Upper lobe of right lung (tissue), 1 donor: Measurements from ENCODE around the gene PRSS23. TPM values are rescaled to one million over a fixed set of nuclear protein-coding genes. Genes with fewer than 3 reads are reported as not detected.

Source experiments
- ATAC-seq: fragments of 200-7000 bp; cut with Tn5 transposase; one replicate; pipeline ENCODE4 v1.9.1; 2020; ENCODE audit warnings: mild to moderate bottlenecking, moderate library complexity
- DNase-seq: peaks from one replicate; pipeline ENCODE4 v3.0.0-alpha.2; 2020
- H3K27ac ChIP-seq: fragments of 200-600 bp; one replicate; pipeline ENCODE4 v1.8.0; 2022
- H3K27me3 ChIP-seq: fragments of 200-600 bp; one replicate; pipeline ENCODE4 v1.8.0; 2022; ENCODE audit warnings: mild to moderate bottlenecking
- H3K36me3 ChIP-seq: fragments of 200-600 bp; one replicate; pipeline ENCODE4 v1.8.0; 2022
- H3K4me1 ChIP-seq: fragments of 200-600 bp; one replicate; pipeline ENCODE4 v1.8.0; 2022
- H3K4me3 ChIP-seq: fragments of 200-600 bp; one replicate; pipeline ENCODE4 v1.8.0; 2022; ENCODE audit warnings: mild to moderate bottlenecking
- H3K9me3 ChIP-seq: fragments of 200-600 bp; one replicate; pipeline ENCODE4 v1.8.0; 2022
- CTCF ChIP-seq: fragments of 200-600 bp; IDR thresholded peaks from one replicate; pipeline ENCODE4 v1.8.0; 2022; ENCODE audit warnings: antibody characterized with exemption
- intact Hi-C: fragments of 100-400 bp; cut with DNase I; formaldehyde crosslinking; loops from one replicate; pipeline ENCODE4 v1.11.0; 2022
- long read RNA-seq: library from polyadenylated mRNA; unstranded; transcript quantifications from one replicate; pipeline ENCODE4 v2.0.0, GENCODE V29; 2021
- total RNA-seq: library from RNA; stranded (reverse); fragmentation: NEBNext Ultra II Directional; extraction: Animal tissue kit (Norgen Biotek cat#: 25700); gene quantifications from one replicate; pipeline ENCODE4 v1.2.1, GENCODE V29; 2021
- donor health status: DM: no; HTN: yes; CAD: no; lungs with severe emphysema.

The PRSS23 gene
- total RNA-seq, result 100 TPM
- long read RNA-seq, full-length matches to known transcripts, result 371 of 541 reads
- long read RNA-seq, partial matches to known transcripts, result 0 of 541 reads
- long read RNA-seq, other reads (novel, unspliced or antisense), result 170 of 541 reads

GRCh38 chr11:86800076-86800959 is at the start of gene PRSS23:
TSS of gene PRSS23 (plus strand) at chr11:86800542. CDS start at chr11:86807644, 7,102 bp downstream.
- Histone ChIP-seq H3K4me3 (peak within 1 kb of the TSS; percentile 62), H3K27me3 (peaks cover 4% of the 10 kb centered on the region), H3K9me3 (no peaks in the 10 kb centered on the region), H3K4me1 (peaks cover 11% of the 10 kb centered on the region), H3K27ac (peak within 1 kb of the TSS; percentile 73), H3K36me3 (no peaks in the 10 kb centered on the region)
- DNase-seq, result peak; percentile 84
- ATAC-seq, result peak; percentile 94
- no peak for TF ChIP-seq CTCF
- intact Hi-C loops, result loop anchor here (10.0 kb wide), 1 partner anchor 186 kb away; no protein-coding TSS in a partner anchor

- DNase-seq (no peak), ATAC-seq (no peak)
- no peak for TF ChIP-seq CTCF
- Histone ChIP-seq H3K4me3 (no peak overlapping the region), H3K36me3 (no peaks in the 10 kb centered on the region), H3K4me1 (no peaks in the 10 kb centered on the region), H3K27ac (no peak overlapping the region), H3K27me3 (no peaks in the 10 kb centered on the region), H3K9me3 (no peaks in the 10 kb centered on the region)
- intact Hi-C loops, result no loop called here
Observed at GRCh38 chr11:86753459-86753858, 46.9 kb upstream of the PRSS23 start.

- DNase-seq (no peak), ATAC-seq (no peak)
- no peaks in the 10 kb centered on the region for H3K27me3 ChIP-seq
- intact Hi-C loops, result no loop called here
- H3K4me1 ChIP-seq, result no peaks in the 10 kb centered on the region
- H3K27ac ChIP-seq, result no peak overlapping the region
- TF ChIP-seq CTCF, result no peak
- no peaks in the 10 kb centered on the region for H3K36me3 ChIP-seq
- H3K9me3 ChIP-seq, result no peaks in the 10 kb centered on the region
- H3K4me3 ChIP-seq, result no peak overlapping the region
Observed at GRCh38 chr11:86755146-86755545, 45.2 kb upstream of the PRSS23 start.

GRCh38 chr11:86758171-86758570 is 42.2 kb upstream of the PRSS23 start:
- H3K27ac ChIP-seq, result no peak overlapping the region
- no peaks in the 10 kb centered on the region for H3K4me1 ChIP-seq
- TF ChIP-seq CTCF, result no peak
- H3K9me3 ChIP-seq, result no peaks in the 10 kb centered on the region
- H3K27me3 ChIP-seq, result no peaks in the 10 kb centered on the region
- DNase-seq (no peak), ATAC-seq (no peak)
- H3K4me3 ChIP-seq, result no peak overlapping the region
- intact Hi-C loops, result no loop called here
- H3K36me3 ChIP-seq, result no peaks in the 10 kb centered on the region

GRCh38 chr11:86760577-86760976 is 39.8 kb upstream of the PRSS23 start:
- no peak for TF ChIP-seq CTCF
- no peaks in the 10 kb centered on the region for H3K9me3 ChIP-seq
- no peak for ATAC-seq
- DNase-seq, result no peak
- H3K4me1 ChIP-seq, result no peaks in the 10 kb centered on the region
- H3K4me3 ChIP-seq, result no peak overlapping the region
- no peaks in the 10 kb centered on the region for H3K27me3 ChIP-seq
- no peaks in the 10 kb centered on the region for H3K36me3 ChIP-seq
- H3K27ac ChIP-seq, result no peak overlapping the region
- intact Hi-C loops, result no loop called here
